HepG2 (cell line): ENCODE results near the gene COL26A1. TPM values are rescaled to one million over a fixed set of nuclear protein-coding genes. Genes with fewer than 3 reads are reported as not detected.

Source experiments
- CBX2 ChIP-seq, 2 experiments: fragments of 200-600 bp in 1 of 2; sonication (generic); formaldehyde crosslinking in 1 of 2; IDR thresholded peaks; 2 replicates each; pipeline versions ENCODE4 v1.7.0 to v1.8.1; 2018 to 2022; ENCODE audit warnings: low read depth in 2 of 2, low read length in 1 of 2, mild to moderate bottlenecking in 1 of 2, missing genetic modification reagents in 1 of 2
- ERF ChIP-seq: IDR thresholded peaks from 2 replicates; pipeline ENCODE4 v1.6.1; 2018; ENCODE audit warnings: missing biosample characterization, missing genetic modification reagents
- JARID2 ChIP-seq: sonication (generic); formaldehyde crosslinking; IDR thresholded peaks from 2 replicates; pipeline ENCODE4 v1.8.1; 2023; ENCODE audit warnings: missing genetic modification reagents, inconsistent platforms; ENCODE audit not compliant: insufficient replicate concordance
- TOE1 ChIP-seq: sonication (generic); formaldehyde crosslinking; IDR thresholded peaks from 2 replicates; pipeline ENCODE4 v1.4.0; 2020; ENCODE audit warnings: mild to moderate bottlenecking, missing genetic modification reagents
- WIZ ChIP-seq: sonication (generic); formaldehyde crosslinking; IDR thresholded peaks from 2 replicates; pipeline ENCODE4 v1.5.1; 2020; ENCODE audit warnings: mild to moderate bottlenecking, missing genetic modification reagents
- XRCC5 ChIP-seq: fragments of 200-400 bp; formaldehyde crosslinking; optimal IDR thresholded peaks from 2 replicates; pipeline ENCODE3; 2017; ENCODE audit warnings: mild to moderate bottlenecking, low read length
- ZBTB3 ChIP-seq: sonication (generic); formaldehyde crosslinking; IDR thresholded peaks from 2 replicates; pipeline ENCODE4 v1.4.0; 2020; ENCODE audit warnings: low read depth, mild to moderate bottlenecking, moderate library complexity, missing genetic modification reagents, borderline replicate concordance
- ZNF790 ChIP-seq: sonication (generic); formaldehyde crosslinking; IDR thresholded peaks from 2 replicates; pipeline ENCODE4 v1.8.0; 2022; ENCODE audit warnings: missing genetic modification reagents, mild to moderate bottlenecking, borderline replicate concordance
- ZSCAN29 ChIP-seq: sonication (generic); formaldehyde crosslinking; conservative IDR thresholded peaks from 2 replicates; pipeline ENCODE4 v1.4.0; 2020; ENCODE audit warnings: mild to moderate bottlenecking, missing genetic modification reagents
- polyA plus RNA-seq, 8 experiments: library from polyadenylated mRNA; depleted of rRNA in 3 of 8; stranded (reverse) in 7 of 8; unstranded in 1 of 8; fragments of >200 nt; fragmentation: Illumina TruSeq in 4 of 8; extraction: Trizol in 4 of 8; gene quantifications; 2 replicates each; pipeline versions ENCODE4 v1.2.1 to v1.2.3, GENCODE V29; 2011 to 2016; ENCODE audit warnings: low read depth in 4 of 8, missing spikeins in 1 of 8, mixed read lengths in 1 of 8; ENCODE audit not compliant: insufficient read depth in 1 of 8
- total RNA-seq, 5 experiments: library from RNA; depleted of rRNA; stranded (reverse); fragments of >200 nt; fragmentation: Illumina TruSeq; extraction: Trizol; gene quantifications; 2 replicates each; pipeline ENCODE4 v1.2.3, GENCODE V29; 2016; ENCODE audit warnings: low read depth in 1 of 5
- TF ChIP-seq, protein P1 (sequence below): fragments of 450-650 bp; IDR thresholded peaks from 2 replicates; pipeline ENCODE4 v1.6.1; 2016
- TF ChIP-seq, protein P2 (sequence below): sonication (generic); formaldehyde crosslinking; IDR thresholded peaks from 2 replicates; pipeline ENCODE4 v1.4.0; 2020; ENCODE audit warnings: mild to moderate bottlenecking, missing genetic modification reagents
- TF ChIP-seq, protein P3 (sequence below): sonication (generic); formaldehyde crosslinking; IDR thresholded peaks from 2 replicates; pipeline ENCODE4 v1.4.0; 2020; ENCODE audit warnings: missing genetic modification reagents, borderline replicate concordance
- TF ChIP-seq, protein P4 (sequence below): sonication (generic); formaldehyde crosslinking; IDR thresholded peaks from 2 replicates; pipeline ENCODE4 v1.4.0; 2020; ENCODE audit warnings: missing genetic modification reagents
- TF ChIP-seq, protein P5 (sequence below): sonication (generic); formaldehyde crosslinking; IDR thresholded peaks from 2 replicates; pipeline ENCODE4 v1.4.0; 2020; ENCODE audit warnings: missing genetic modification reagents, borderline replicate concordance
- TF ChIP-seq, protein P6 (sequence below): sonication (generic); formaldehyde crosslinking; IDR thresholded peaks from 2 replicates; pipeline ENCODE4 v1.4.0; 2020; ENCODE audit warnings: missing genetic modification reagents

The COL26A1 gene
- total and polyA plus RNA-seq, 2 of the 13 experiments (the other 11 are each of a cell fraction or from before 2014, with no cell fraction given) = 7.8 to 9.2 TPM

DNA sequence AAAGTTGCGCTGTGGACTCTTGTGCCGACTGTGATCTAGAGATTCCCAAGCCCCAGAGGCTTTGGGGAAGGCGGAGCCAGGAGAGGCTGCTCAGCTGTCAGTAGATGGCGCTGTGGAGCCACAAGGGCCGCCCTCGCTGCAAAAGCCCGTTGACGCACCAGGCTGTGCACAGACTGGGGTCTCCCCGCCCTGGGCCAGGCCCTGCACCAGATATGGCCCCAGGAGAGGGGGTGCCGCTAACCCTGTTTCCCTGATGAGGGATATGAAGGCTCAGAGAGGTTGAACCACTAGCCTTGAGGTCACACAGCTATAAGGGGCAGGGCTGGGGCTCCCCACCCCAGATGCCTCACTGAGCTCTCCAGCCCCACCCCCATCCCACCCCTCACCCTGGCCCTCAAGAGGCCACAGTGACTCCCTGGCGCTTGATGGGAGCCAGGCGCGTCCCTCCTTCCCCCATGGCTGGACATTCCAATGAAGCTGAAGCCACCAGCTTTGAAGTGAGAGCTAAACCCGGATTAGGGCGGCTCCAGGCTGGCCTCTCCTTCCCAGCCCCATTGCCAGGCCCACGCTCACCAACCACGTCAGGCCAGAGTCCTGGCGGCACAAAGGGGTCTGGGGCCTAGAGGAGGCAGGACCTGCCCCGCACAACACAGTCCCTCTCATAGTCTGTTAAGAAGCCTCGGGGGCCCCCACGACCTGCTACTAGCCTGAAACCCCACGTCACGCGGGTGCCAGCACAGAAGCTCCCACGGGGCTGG, 240.0 kb downstream of the COL26A1 start (continued):
- no peak for TF ChIP-seq CBX2 (IDR thresholded peaks at IDR 0.05; ENCODE audit: low read depth, low read length)
- no peak for TF ChIP-seq CBX2 (CRISPR knock-in tag; IDR thresholded peaks at IDR 0.05; ENCODE audit: low read depth)
- TF ChIP-seq WIZ = no peak
- TF ChIP-seq, protein P1, sequence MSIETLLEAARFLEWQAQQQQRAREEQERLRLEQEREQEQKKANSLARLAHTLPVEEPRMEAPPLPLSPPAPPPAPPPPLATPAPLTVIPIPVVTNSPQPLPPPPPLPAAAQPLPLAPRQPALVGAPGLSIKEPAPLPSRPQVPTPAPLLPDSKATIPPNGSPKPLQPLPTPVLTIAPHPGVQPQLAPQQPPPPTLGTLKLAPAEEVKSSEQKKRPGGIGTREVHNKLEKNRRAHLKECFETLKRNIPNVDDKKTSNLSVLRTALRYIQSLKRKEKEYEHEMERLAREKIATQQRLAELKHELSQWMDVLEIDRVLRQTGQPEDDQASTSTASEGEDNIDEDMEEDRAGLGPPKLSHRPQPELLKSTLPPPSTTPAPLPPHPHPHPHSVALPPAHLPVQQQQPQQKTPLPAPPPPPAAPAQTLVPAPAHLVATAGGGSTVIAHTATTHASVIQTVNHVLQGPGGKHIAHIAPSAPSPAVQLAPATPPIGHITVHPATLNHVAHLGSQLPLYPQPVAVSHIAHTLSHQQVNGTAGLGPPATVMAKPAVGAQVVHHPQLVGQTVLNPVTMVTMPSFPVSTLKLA = no peak
- TF ChIP-seq ZSCAN29 = no peak
- no peak for TF ChIP-seq ZBTB3 (CRISPR knock-in tag)
- 0 out of 2 replicates have a peak, but pooled peaks have one; percentile 25 for TF ChIP-seq ERF (CRISPR knock-in tag)
- no peak for TF ChIP-seq ZNF790 (CRISPR knock-in tag)
- TF ChIP-seq, protein P2, sequence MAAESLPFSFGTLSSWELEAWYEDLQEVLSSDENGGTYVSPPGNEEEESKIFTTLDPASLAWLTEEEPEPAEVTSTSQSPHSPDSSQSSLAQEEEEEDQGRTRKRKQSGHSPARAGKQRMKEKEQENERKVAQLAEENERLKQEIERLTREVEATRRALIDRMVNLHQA (CRISPR knock-in tag) = no peak
- TF ChIP-seq TOE1 (CRISPR knock-in tag) = no peak
- TF ChIP-seq XRCC5 = peak; percentile 71
- TF ChIP-seq, protein P3, sequence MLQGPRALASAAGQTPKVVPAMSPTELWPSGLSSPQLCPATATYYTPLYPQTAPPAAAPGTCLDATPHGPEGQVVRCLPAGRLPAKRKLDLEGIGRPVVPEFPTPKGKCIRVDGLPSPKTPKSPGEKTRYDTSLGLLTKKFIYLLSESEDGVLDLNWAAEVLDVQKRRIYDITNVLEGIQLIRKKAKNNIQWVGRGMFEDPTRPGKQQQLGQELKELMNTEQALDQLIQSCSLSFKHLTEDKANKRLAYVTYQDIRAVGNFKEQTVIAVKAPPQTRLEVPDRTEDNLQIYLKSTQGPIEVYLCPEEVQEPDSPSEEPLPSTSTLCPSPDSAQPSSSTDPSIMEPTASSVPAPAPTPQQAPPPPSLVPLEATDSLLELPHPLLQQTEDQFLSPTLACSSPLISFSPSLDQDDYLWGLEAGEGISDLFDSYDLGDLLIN (CRISPR knock-in tag) = no peak
- TF ChIP-seq JARID2 = no peak
- TF ChIP-seq, protein P4, sequence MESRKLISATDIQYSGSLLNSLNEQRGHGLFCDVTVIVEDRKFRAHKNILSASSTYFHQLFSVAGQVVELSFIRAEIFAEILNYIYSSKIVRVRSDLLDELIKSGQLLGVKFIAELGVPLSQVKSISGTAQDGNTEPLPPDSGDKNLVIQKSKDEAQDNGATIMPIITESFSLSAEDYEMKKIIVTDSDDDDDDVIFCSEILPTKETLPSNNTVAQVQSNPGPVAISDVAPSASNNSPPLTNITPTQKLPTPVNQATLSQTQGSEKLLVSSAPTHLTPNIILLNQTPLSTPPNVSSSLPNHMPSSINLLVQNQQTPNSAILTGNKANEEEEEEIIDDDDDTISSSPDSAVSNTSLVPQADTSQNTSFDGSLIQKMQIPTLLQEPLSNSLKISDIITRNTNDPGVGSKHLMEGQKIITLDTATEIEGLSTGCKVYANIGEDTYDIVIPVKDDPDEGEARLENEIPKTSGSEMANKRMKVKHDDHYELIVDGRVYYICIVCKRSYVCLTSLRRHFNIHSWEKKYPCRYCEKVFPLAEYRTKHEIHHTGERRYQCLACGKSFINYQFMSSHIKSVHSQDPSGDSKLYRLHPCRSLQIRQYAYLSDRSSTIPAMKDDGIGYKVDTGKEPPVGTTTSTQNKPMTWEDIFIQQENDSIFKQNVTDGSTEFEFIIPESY (CRISPR knock-in tag) = no peak
- TF ChIP-seq, protein P5, sequence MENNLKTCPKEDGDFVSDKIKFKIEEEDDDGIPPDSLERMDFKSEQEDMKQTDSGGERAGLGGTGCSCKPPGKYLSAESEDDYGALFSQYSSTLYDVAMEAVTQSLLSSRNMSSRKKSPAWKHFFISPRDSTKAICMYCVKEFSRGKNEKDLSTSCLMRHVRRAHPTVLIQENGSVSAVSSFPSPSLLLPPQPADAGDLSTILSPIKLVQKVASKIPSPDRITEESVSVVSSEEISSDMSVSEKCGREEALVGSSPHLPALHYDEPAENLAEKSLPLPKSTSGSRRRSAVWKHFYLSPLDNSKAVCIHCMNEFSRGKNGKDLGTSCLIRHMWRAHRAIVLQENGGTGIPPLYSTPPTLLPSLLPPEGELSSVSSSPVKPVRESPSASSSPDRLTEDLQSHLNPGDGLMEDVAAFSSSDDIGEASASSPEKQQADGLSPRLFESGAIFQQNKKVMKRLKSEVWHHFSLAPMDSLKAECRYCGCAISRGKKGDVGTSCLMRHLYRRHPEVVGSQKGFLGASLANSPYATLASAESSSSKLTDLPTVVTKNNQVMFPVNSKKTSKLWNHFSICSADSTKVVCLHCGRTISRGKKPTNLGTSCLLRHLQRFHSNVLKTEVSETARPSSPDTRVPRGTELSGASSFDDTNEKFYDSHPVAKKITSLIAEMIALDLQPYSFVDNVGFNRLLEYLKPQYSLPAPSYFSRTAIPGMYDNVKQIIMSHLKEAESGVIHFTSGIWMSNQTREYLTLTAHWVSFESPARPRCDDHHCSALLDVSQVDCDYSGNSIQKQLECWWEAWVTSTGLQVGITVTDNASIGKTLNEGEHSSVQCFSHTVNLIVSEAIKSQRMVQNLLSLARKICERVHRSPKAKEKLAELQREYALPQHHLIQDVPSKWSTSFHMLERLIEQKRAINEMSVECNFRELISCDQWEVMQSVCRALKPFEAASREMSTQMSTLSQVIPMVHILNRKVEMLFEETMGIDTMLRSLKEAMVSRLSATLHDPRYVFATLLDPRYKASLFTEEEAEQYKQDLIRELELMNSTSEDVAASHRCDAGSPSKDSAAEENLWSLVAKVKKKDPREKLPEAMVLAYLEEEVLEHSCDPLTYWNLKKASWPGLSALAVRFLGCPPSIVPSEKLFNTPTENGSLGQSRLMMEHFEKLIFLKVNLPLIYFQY (CRISPR knock-in tag) = no peak
- TF ChIP-seq, protein P6, sequence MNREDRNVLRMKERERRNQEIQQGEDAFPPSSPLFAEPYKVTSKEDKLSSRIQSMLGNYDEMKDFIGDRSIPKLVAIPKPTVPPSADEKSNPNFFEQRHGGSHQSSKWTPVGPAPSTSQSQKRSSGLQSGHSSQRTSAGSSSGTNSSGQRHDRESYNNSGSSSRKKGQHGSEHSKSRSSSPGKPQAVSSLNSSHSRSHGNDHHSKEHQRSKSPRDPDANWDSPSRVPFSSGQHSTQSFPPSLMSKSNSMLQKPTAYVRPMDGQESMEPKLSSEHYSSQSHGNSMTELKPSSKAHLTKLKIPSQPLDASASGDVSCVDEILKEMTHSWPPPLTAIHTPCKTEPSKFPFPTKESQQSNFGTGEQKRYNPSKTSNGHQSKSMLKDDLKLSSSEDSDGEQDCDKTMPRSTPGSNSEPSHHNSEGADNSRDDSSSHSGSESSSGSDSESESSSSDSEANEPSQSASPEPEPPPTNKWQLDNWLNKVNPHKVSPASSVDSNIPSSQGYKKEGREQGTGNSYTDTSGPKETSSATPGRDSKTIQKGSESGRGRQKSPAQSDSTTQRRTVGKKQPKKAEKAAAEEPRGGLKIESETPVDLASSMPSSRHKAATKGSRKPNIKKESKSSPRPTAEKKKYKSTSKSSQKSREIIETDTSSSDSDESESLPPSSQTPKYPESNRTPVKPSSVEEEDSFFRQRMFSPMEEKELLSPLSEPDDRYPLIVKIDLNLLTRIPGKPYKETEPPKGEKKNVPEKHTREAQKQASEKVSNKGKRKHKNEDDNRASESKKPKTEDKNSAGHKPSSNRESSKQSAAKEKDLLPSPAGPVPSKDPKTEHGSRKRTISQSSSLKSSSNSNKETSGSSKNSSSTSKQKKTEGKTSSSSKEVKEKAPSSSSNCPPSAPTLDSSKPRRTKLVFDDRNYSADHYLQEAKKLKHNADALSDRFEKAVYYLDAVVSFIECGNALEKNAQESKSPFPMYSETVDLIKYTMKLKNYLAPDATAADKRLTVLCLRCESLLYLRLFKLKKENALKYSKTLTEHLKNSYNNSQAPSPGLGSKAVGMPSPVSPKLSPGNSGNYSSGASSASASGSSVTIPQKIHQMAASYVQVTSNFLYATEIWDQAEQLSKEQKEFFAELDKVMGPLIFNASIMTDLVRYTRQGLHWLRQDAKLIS = no peak
